Body of pancreas (tissue), 4 donors: ENCODE results near the gene CHST8. TPM values are rescaled to one million over a fixed set of nuclear protein-coding genes. Genes with fewer than 3 reads are reported as not detected.
"Not testable (repeated sequence)": the region's sequence is repeated elsewhere in the genome, so short reads cannot be mapped to it uniquely, and the experiment has no call there.

Experiments used
- ATAC-seq: fragments of 150-250 bp; one replicate; pipeline ENCODE4 v1.9.1; 2016
- DNase-seq, 4 donors: peaks; one replicate each; pipeline ENCODE4 v3.0.0-alpha.2; 2019
- H3K27ac ChIP-seq, 4 donors: fragments of 200-600 bp; sonication (generic); 1 replicate in 3 of 4; 2 replicates in 1 of 4; pipeline versions ENCODE4 v1.5.1 to v1.6.1; 2016 to 2019; ENCODE audit warnings: mild to moderate bottlenecking in 1 of 4, mixed read lengths in 1 of 4, moderate library complexity in 1 of 4
- H3K27me3 ChIP-seq, 2 donors: fragments of 200-600 bp; sonication (generic); one replicate each; pipeline ENCODE4 v1.6.0; 2016; ENCODE audit warnings: mild to moderate bottlenecking in 1 of 2
- H3K36me3 ChIP-seq, 2 donors: fragments of 200-600 bp; sonication (generic); replicated peaks in 1 of 2; 2 replicates each; pipeline ENCODE4 v1.5.1; 2016; ENCODE audit warnings: low read depth in 2 of 2; ENCODE audit not compliant: insufficient read depth in 1 of 2
- H3K4me1 ChIP-seq: fragments of 200-600 bp; sonication (generic); one replicate; pipeline ENCODE4 v1.6.0; 2016
- H3K4me3 ChIP-seq, 2 donors: fragments of 200-600 bp; sonication (generic); 1 replicate in 1 of 2; 2 replicates in 1 of 2; pipeline ENCODE4 v1.5.1; 2016 to 2019
- H3K9me3 ChIP-seq, 3 donors: fragments of 200-600 bp; sonication (generic); 1 replicate in 2 of 3; 2 replicates in 1 of 3; pipeline ENCODE4 v1.5.1; 2016
- POLR2A ChIP-seq, 3 donors: fragments of 450-650 bp; IDR thresholded peaks; one replicate each; pipeline ENCODE4 v1.6.1; 2016; ENCODE audit warnings: antibody characterized with exemption in 3 of 3, mild to moderate bottlenecking in 2 of 3
- WGBS, 2 donors: methylation state at CpG; one replicate each; pipeline ENCODE4 v1.1.5; 2017; 5-methylcytosine and 5-hydroxymethylcytosine counted together
- intact Hi-C: fragments of 100-400 bp; cut with DNase I; formaldehyde crosslinking; loops from one replicate; pipeline ENCODE4 v1.15.1; 2023
- total RNA-seq, 2 donors: library from RNA; depleted of rRNA; stranded (reverse); fragments of >200 nt; gene quantifications; one replicate each; pipeline ENCODE4 v1.1.0, GENCODE V29; 2016
- TF ChIP-seq, protein P1 (sequence below), 7 experiments: fragments of 450-650 bp in 4 of 7; fragments of 200-600 bp in 3 of 7; sonication (generic) in 3 of 7; IDR thresholded peaks; one replicate each; pipeline ENCODE4 v1.5.1; 2016 to 2019; ENCODE audit warnings: antibody characterized with exemption in 7 of 7

The CHST8 gene
- total RNA-seq, 2 donors from 2014 or later: 0.26 TPM; not detected in 1

GRCh38 chr19:33595783-33596182 lies 26.0 kb upstream of the CHST8 start:
- no peak for TF ChIP-seq POLR2A (IDR thresholded peaks at IDR 0.05)
- Histone ChIP-seq H3K27me3 (no peaks in the 10 kb centered on the region), H3K4me3 (no peak overlapping the region), H3K9me3 (peaks cover 0 to 5% (median 0%) of the 10 kb centered on the region in 3 donors), H3K27ac (no peak overlapping the region), H3K4me1 (no peaks in the 10 kb centered on the region), H3K36me3 (no peaks in the 10 kb centered on the region)
- WGBS, 2 donors: 13 to 25% methylated on average over 1 of the region's 1 CpG
- intact Hi-C loops: no loop called here
- DNase-seq (no peak), ATAC-seq (no peak)

- H3K4me3 ChIP-seq: no peak overlapping the region
- intact Hi-C loops: no loop called here
- H3K4me1 ChIP-seq: no peaks in the 10 kb centered on the region
- no peaks in the 10 kb centered on the region for H3K27me3 ChIP-seq
- DNase-seq (no peak), ATAC-seq (no peak)
- WGBS, 2 donors: 76 to 88% methylated on average over 2 of the region's 2 CpGs
- H3K36me3 ChIP-seq: no peaks in the 10 kb centered on the region
- no peak overlapping the region for H3K27ac ChIP-seq
- peaks cover 0 to 26% (median 0%) of the 10 kb centered on the region in 3 donors for H3K9me3 ChIP-seq
- TF ChIP-seq, protein P1, sequence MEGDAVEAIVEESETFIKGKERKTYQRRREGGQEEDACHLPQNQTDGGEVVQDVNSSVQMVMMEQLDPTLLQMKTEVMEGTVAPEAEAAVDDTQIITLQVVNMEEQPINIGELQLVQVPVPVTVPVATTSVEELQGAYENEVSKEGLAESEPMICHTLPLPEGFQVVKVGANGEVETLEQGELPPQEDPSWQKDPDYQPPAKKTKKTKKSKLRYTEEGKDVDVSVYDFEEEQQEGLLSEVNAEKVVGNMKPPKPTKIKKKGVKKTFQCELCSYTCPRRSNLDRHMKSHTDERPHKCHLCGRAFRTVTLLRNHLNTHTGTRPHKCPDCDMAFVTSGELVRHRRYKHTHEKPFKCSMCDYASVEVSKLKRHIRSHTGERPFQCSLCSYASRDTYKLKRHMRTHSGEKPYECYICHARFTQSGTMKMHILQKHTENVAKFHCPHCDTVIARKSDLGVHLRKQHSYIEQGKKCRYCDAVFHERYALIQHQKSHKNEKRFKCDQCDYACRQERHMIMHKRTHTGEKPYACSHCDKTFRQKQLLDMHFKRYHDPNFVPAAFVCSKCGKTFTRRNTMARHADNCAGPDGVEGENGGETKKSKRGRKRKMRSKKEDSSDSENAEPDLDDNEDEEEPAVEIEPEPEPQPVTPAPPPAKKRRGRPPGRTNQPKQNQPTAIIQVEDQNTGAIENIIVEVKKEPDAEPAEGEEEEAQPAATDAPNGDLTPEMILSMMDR (IDR thresholded peaks at IDR 0.05): no peak
- TF ChIP-seq POLR2A (IDR thresholded peaks at IDR 0.05): no peak
These were observed 20.2 kb upstream of the CHST8 start for GRCh38 chr19:33601583-33601982.

GRCh38 chr19:33602576-33603204 lies 19.1 kb upstream of the CHST8 start:
- intact Hi-C loops: no loop called here
- WGBS, 2 donors: 64 to 73% methylated on average over 16 of the region's 16 CpGs
- Histone ChIP-seq H3K27me3 (no peaks in the 10 kb centered on the region), H3K27ac (no peak overlapping the region), H3K36me3 (no peaks in the 10 kb centered on the region), H3K4me1 (no peaks in the 10 kb centered on the region), H3K4me3 (no peak overlapping the region), H3K9me3 (peaks cover 0 to 26% (median 0%) of the 10 kb centered on the region in 3 donors)
- DNase-seq (no peak), ATAC-seq (no peak)
- TF ChIP-seq POLR2A (IDR thresholded peaks at IDR 0.05): no peak
- TF ChIP-seq, protein P1 (IDR thresholded peaks at IDR 0.05): no peak

- WGBS, 2 donors: 51 to 54% methylated on average over 6 of the region's 6 CpGs
These were observed 18.4 kb upstream of the CHST8 start for GRCh38 chr19:33603377-33603776.

DNA sequence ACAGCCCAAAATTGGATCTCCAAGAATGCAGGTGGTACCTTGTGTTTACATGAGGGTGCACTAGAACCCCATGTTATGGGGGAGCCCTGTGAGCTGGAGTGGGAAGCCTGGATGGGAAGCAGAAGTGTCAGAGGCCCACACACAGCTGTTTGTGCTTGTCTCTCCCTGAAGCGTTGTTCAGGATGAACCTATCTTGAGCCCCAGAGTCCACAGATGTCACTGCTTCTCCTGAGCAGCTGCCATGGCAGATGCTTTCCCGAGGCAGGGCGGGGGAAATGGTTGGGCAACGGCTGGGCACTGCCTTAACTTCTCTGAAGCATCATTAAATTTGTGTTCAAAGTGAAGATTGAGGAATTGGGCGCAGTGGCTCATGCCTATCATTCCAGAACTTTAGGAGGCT lies 17.1 kb upstream of the CHST8 start:
- Histone ChIP-seq H3K9me3 (peaks cover 0 to 26% (median 0%) of the 10 kb centered on the region in 3 donors), H3K4me3 (no peak overlapping the region), H3K4me1 (no peaks in the 10 kb centered on the region), H3K27me3 (no peaks in the 10 kb centered on the region), H3K27ac (no peak overlapping the region), H3K36me3 (no peaks in the 10 kb centered on the region)
- intact Hi-C loops: no loop called here
- DNase-seq (no peak), ATAC-seq (no peak)
- no peak for TF ChIP-seq POLR2A (IDR thresholded peaks at IDR 0.05)
- TF ChIP-seq, protein P1 (IDR thresholded peaks at IDR 0.05): no peak
- 67 to 68% methylated on average over 5 of the region's 5 CpGs for WGBS, 2 donors

More at GRCh38 chr19:33603377-33603776, 18.4 kb upstream of the CHST8 start:
- H3K4me3 ChIP-seq: no peak overlapping the region
- peaks cover 0 to 26% (median 0%) of the 10 kb centered on the region in 3 donors for H3K9me3 ChIP-seq
- H3K4me1 ChIP-seq: no peaks in the 10 kb centered on the region
- ATAC-seq (no peak), DNase-seq (no peak)
- H3K27ac ChIP-seq: no peak overlapping the region
- TF ChIP-seq, protein P1 (IDR thresholded peaks at IDR 0.05): no peak
- TF ChIP-seq POLR2A (IDR thresholded peaks at IDR 0.05): no peak
- H3K36me3 ChIP-seq: no peaks in the 10 kb centered on the region
- no peaks in the 10 kb centered on the region for H3K27me3 ChIP-seq
- intact Hi-C loops: no loop called here

DNA sequence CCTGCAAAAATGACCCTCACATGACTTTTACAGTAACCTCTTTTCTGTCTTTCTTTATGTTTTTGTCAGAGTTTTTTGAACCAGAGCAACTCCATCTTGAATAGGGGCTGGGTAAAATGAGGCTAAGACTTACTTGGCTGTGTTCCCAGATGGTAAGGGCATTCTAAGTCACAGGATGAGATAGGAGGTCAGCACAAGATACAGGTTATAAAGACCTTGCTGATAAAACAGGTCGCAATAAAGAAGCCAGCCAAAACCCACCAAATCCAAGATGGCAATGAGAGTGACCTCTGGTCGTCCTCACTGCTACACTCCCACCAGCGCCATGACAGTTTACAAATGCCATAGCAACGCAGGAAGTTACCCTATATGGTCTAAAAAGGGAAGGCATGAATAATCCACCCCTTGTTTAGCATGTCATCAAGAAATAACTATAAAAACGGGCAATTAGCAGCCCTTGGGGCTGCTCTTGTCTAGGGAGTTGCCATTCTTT lies 15.9 kb upstream of the CHST8 start:
- H3K27ac ChIP-seq, DNase-seq, H3K27me3 ChIP-seq, H3K4me1 ChIP-seq, H3K36me3 ChIP-seq, intact Hi-C loops, H3K4me3 ChIP-seq, ATAC-seq: not testable (repeated sequence)
- H3K9me3 ChIP-seq: peaks cover 0 to 21% (median 0%) of the 10 kb centered on the region in 3 donors
- 30 to 32% methylated on average over 5 of the region's 5 CpGs for WGBS, 2 donors
